GM21528 (cell line): ENCODE measurements around the gene LRRC8D.

Source experiments
- ATAC-seq: cut with Tn5 transposase; IDR thresholded peaks from one replicate; pipeline ENCODE4 v1.9.1; 2021; ENCODE audit warnings: mild to moderate bottlenecking, moderate library complexity; ENCODE audit not compliant: unreplicated experiment, low FRiP score

Gene LRRC8D

GRCh38 chr1:89832496-89833127 lies 11.8 kb downstream of the LRRC8D start:
- ATAC-seq = no peak

GRCh38 chr1:89833183-89834082 lies 12.6 kb downstream of the LRRC8D start:
- ATAC-seq = no peak

- ATAC-seq = no peak
Measured at GRCh38 chr1:89834083-89834704, 13.4 kb downstream of the LRRC8D start.

GRCh38 chr1:89836252-89837035 lies 15.6 kb downstream of the LRRC8D start:
- no peak for ATAC-seq

GRCh38 chr1:89837036-89837481 lies 16.2 kb downstream of the LRRC8D start:
- ATAC-seq = no peak

GRCh38 chr1:89837510-89837909 lies 16.7 kb downstream of the LRRC8D start:
- no peak for ATAC-seq

GRCh38 chr1:89839516-89839915 lies 18.7 kb downstream of the LRRC8D start:
- no peak for ATAC-seq

- ATAC-seq = no peak
Measured at GRCh38 chr1:89841507-89841906, 20.7 kb downstream of the LRRC8D start.

GRCh38 chr1:89842567-89843272 lies 21.9 kb downstream of the LRRC8D start:
- ATAC-seq = peak; percentile 50

GRCh38 chr1:89843273-89844130 lies 22.7 kb downstream of the LRRC8D start:
- peak; percentile 89 for ATAC-seq

- ATAC-seq = no peak
Measured at GRCh38 chr1:89844241-89844807, 23.5 kb downstream of the LRRC8D start.

GRCh38 chr1:89844860-89845259 lies 24.0 kb downstream of the LRRC8D start:
- ATAC-seq = no peak

- no peak for ATAC-seq
Measured at GRCh38 chr1:89847191-89847729, 26.4 kb downstream of the LRRC8D start.

GRCh38 chr1:89850844-89851415 lies 30.1 kb downstream of the LRRC8D start:
- no peak for ATAC-seq

- no peak for ATAC-seq
Measured at GRCh38 chr1:89854140-89854539, 33.3 kb downstream of the LRRC8D start.

GRCh38 chr1:89855413-89856123 lies 34.7 kb downstream of the LRRC8D start:
- ATAC-seq = peak; percentile 87

GRCh38 chr1:89863165-89863830 lies 42.5 kb downstream of the LRRC8D start:
- ATAC-seq = no peak
